Parathyroid adenoma (tissue), 2 donors: ENCODE data around the gene CCDC192.

Source experiments
- H2AFZ ChIP-seq: fragments of 300-600 bp; sonication (generic); one replicate; pipeline ENCODE4 v1.7.0; 2017; ENCODE audit warnings: antibody characterized with exemption, mild to moderate bottlenecking
- H3K27ac ChIP-seq: fragments of 300-600 bp; sonication (generic); one replicate; pipeline ENCODE4 v1.7.0; 2017
- H3K27me3 ChIP-seq: fragments of 300-600 bp; sonication (generic); one replicate; pipeline ENCODE4 v1.7.0; 2017; ENCODE audit warnings: low read length; ENCODE audit not compliant: control insufficient read depth, insufficient read depth
- H3K36me3 ChIP-seq: fragments of 300-600 bp; sonication (generic); one replicate; pipeline ENCODE4 v1.7.0; 2017; ENCODE audit warnings: low read length; ENCODE audit not compliant: control insufficient read depth, insufficient read depth
- H3K4me1 ChIP-seq: fragments of 300-600 bp; sonication (generic); one replicate; pipeline ENCODE4 v1.7.0; 2017; ENCODE audit warnings: control low read depth
- H3K4me2 ChIP-seq: fragments of 300-600 bp; sonication (generic); one replicate; pipeline ENCODE4 v1.7.0; 2017; ENCODE audit warnings: low read length
- H3K4me3 ChIP-seq: fragments of 300-600 bp; sonication (generic); one replicate; pipeline ENCODE4 v1.7.0; 2017; ENCODE audit warnings: low read depth, low read length
- H3K79me2 ChIP-seq: fragments of 300-600 bp; sonication (generic); one replicate; pipeline ENCODE4 v1.7.0; 2017; ENCODE audit warnings: control low read depth
- H3K9ac ChIP-seq: fragments of 300-600 bp; sonication (generic); one replicate; pipeline ENCODE4 v1.7.0; 2017; ENCODE audit warnings: mild to moderate bottlenecking
- H3K9me3 ChIP-seq: fragments of 300-600 bp; sonication (generic); one replicate; pipeline ENCODE4 v1.7.0; 2017; ENCODE audit warnings: low read length; ENCODE audit not compliant: control insufficient read depth
- TF ChIP-seq, protein P1 (sequence below): fragments of 300-600 bp; sonication (generic); IDR thresholded peaks from one replicate; pipeline ENCODE4 v1.7.0; 2017; ENCODE audit warnings: antibody characterized with exemption, mild to moderate bottlenecking
- donor health status: primary hyperparathyroidism.

Gene CCDC192

DNA sequence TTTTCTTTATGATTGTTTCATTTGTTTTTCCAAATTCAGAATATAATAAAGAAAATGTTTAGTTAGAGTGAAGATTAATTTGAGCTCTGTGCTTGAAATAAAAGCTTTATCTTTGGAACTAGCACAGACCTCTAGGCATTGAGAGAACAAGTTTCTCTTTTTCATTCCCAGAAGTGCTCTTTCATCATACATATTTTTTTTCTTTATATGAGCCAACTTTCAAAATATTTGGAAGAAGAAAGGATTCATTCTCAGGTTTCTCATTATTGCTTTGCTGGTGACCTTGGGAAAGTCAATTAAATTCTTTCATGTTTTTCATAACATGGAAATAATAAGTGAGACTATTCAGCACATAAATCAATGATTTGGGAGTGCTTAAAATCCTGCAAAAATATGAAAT is 37.5 kb upstream of the CCDC192 start:
- Histone ChIP-seq H3K4me2 (no peak overlapping the region), H3K36me3 (no peaks in the 10 kb centered on the region), H3K9ac (no peak overlapping the region), H3K4me3 (no peak overlapping the region), H3K27ac (no peak overlapping the region), H2AFZ (no peak overlapping the region), H3K9me3 (no peaks in the 10 kb centered on the region), H3K27me3 (no peaks in the 10 kb centered on the region), H3K79me2 (no peaks in the 10 kb centered on the region), H3K4me1 (peaks cover 12% of the 10 kb centered on the region)
- TF ChIP-seq, protein P1, sequence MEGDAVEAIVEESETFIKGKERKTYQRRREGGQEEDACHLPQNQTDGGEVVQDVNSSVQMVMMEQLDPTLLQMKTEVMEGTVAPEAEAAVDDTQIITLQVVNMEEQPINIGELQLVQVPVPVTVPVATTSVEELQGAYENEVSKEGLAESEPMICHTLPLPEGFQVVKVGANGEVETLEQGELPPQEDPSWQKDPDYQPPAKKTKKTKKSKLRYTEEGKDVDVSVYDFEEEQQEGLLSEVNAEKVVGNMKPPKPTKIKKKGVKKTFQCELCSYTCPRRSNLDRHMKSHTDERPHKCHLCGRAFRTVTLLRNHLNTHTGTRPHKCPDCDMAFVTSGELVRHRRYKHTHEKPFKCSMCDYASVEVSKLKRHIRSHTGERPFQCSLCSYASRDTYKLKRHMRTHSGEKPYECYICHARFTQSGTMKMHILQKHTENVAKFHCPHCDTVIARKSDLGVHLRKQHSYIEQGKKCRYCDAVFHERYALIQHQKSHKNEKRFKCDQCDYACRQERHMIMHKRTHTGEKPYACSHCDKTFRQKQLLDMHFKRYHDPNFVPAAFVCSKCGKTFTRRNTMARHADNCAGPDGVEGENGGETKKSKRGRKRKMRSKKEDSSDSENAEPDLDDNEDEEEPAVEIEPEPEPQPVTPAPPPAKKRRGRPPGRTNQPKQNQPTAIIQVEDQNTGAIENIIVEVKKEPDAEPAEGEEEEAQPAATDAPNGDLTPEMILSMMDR: no peak

DNA sequence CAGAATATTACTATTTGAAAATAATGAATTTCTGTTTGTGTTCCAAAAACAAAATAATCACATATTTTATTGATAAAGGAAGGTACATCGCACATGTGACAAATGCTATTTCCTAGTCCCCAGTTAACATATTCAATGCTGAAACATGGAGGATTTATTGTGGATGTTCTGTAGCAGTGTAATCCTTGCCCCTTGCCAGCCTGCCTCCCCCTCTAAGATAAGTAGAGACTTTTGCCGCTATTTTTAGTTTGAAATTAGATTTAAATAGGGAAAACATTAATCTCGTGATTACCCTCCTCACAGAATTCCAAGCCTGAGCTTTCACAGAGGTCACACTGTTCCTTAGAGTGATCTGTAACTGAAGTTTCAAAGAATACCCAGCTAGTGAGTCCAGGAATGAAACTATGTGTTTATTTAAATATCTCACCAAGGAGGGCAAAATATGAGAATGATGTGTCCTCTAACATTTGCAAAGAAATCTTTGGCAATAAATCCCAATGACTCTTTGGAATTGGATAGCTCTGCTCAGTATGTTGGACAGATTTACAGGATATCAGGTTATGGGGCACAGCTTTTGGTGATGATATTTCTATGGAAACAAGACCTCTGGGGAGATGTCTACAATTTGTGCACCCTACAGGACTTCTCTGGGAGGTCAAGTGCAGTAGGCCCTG is 37.0 kb upstream of the CCDC192 start:
- Histone ChIP-seq H3K4me1 (peaks cover 12% of the 10 kb centered on the region), H3K79me2 (no peaks in the 10 kb centered on the region), H2AFZ (no peak overlapping the region), H3K4me2 (no peak overlapping the region), H3K9me3 (no peaks in the 10 kb centered on the region), H3K27ac (no peak overlapping the region), H3K36me3 (no peaks in the 10 kb centered on the region), H3K27me3 (no peaks in the 10 kb centered on the region), H3K4me3 (no peak overlapping the region), H3K9ac (no peak overlapping the region)
- TF ChIP-seq, protein P1: no peak

DNA sequence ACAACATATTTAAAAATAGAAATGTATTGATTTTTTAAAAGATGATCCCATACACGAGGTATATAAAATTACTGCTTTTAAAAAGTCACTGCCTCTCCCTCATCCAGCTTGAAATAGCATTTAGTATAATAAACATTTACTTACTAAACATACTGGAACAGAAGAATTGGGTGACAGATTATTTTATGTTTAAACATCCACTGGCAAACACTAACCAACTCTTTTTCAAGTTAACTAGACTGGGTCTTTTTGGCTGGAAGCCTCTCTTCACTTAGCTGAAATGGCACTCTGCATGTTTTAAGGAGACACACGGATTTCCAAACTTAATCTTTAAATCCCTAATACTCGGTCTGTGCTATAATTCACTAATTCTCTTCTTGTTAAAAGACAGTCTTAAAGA is 35.3 kb upstream of the CCDC192 start:
- TF ChIP-seq, protein P1: no peak
- Histone ChIP-seq H3K27me3 (no peaks in the 10 kb centered on the region), H3K79me2 (no peaks in the 10 kb centered on the region), H3K27ac (no peak overlapping the region), H3K4me1 (peaks cover 12% of the 10 kb centered on the region), H3K9ac (no peak overlapping the region), H2AFZ (peak overlapping the region; percentile 48), H3K4me2 (no peak overlapping the region), H3K4me3 (no peak overlapping the region), H3K36me3 (no peaks in the 10 kb centered on the region), H3K9me3 (no peaks in the 10 kb centered on the region)

DNA sequence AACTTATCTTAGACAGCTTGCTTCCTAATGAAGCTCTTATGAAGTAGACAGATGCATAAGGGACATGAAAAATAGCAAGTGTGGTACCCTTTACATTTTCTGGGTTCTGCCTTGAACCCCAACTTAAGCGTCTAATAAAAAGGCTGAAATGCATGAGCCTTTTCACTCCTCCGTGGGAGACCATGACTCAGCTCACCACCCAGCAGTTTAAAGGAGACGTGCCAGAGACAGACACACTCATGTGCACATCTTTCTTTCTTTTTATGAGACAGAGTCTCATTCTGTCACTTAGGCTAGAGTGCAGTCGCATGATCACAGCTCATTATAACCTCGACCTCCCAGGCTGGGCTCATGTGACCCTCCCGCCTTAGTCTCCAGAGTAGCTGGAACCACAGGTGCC is 32.0 kb upstream of the CCDC192 start:
- Histone ChIP-seq H3K9me3 (no peaks in the 10 kb centered on the region), H3K27ac (no peak overlapping the region), H2AFZ (no peak overlapping the region), H3K4me3 (no peak overlapping the region), H3K36me3 (no peaks in the 10 kb centered on the region), H3K27me3 (no peaks in the 10 kb centered on the region), H3K79me2 (no peaks in the 10 kb centered on the region), H3K9ac (no peak overlapping the region), H3K4me2 (no peak overlapping the region), H3K4me1 (peaks cover 4% of the 10 kb centered on the region)
- TF ChIP-seq, protein P1: no peak
